HepG2 (cell line): ENCODE results near the gene HSPA1L.
"Not testable (repeated sequence)": the region's sequence is repeated elsewhere in the genome, so short reads cannot be mapped to it uniquely, and the experiment has no call there.

Experiments used
- BHLHE40 ChIP-seq: IDR thresholded peaks from 2 replicates; pipeline ENCODE4 v1.6.1; 2011; ENCODE audit warnings: low read length, improper control_type of control experiment
- CTCF ChIP-seq: sonication (generic); formaldehyde crosslinking; IDR thresholded peaks from 2 replicates; pipeline ENCODE4 v1.5.0; 2020; ENCODE audit warnings: mild to moderate bottlenecking, missing genetic modification reagents, moderate library complexity
- ELF1 ChIP-seq: sonication (generic); formaldehyde crosslinking; IDR thresholded peaks from 2 replicates; pipeline ENCODE4 v1.4.0; 2020; ENCODE audit warnings: missing genetic modification reagents
- GLI4 ChIP-seq: sonication (generic); formaldehyde crosslinking; IDR thresholded peaks from 2 replicates; pipeline ENCODE4 v1.5.1; 2020; ENCODE audit warnings: missing genetic modification reagents, mild to moderate bottlenecking, moderate library complexity, borderline replicate concordance
- HCFC1 ChIP-seq: fragments of 150-350 bp; IDR thresholded peaks from 2 replicates; pipeline ENCODE4 v1.6.1; 2014; ENCODE audit warnings: low read depth, low read length
- MZF1 ChIP-seq: sonication (generic); formaldehyde crosslinking; IDR thresholded peaks from 2 replicates; pipeline ENCODE4 v1.8.1; 2023; ENCODE audit warnings: mild to moderate bottlenecking, missing genetic modification reagents, borderline replicate concordance
- NR2C2 ChIP-seq: sonication (generic); formaldehyde crosslinking; IDR thresholded peaks from 2 replicates; pipeline ENCODE4 v1.4.0; 2020; ENCODE audit warnings: missing genetic modification reagents, mild to moderate bottlenecking, moderate library complexity, borderline replicate concordance
- POLR2AphosphoS2 ChIP-seq: IDR thresholded peaks from 2 replicates; pipeline ENCODE4 v1.6.1; 2011; ENCODE audit warnings: low read depth, low read length, improper control_type of control experiment
- REST ChIP-seq, 2 experiments: IDR thresholded peaks; 2 replicates each; pipeline ENCODE4 v1.6.1; 2011 to 2012; ENCODE audit warnings: low read length in 2 of 2, borderline replicate concordance in 1 of 2, low read depth in 1 of 2, mild to moderate bottlenecking in 1 of 2, moderate library complexity in 1 of 2
- SMAD1 ChIP-seq: sonication (generic); formaldehyde crosslinking; IDR thresholded peaks from 2 replicates; pipeline ENCODE4 v1.4.0; 2020; ENCODE audit warnings: missing genetic modification reagents, low read depth, mild to moderate bottlenecking, borderline replicate concordance
- ZBTB1 ChIP-seq: sonication (generic); formaldehyde crosslinking; IDR thresholded peaks from 2 replicates; pipeline ENCODE4 v1.4.0; 2020; ENCODE audit warnings: missing genetic modification reagents, borderline replicate concordance
- ZNF142 ChIP-seq: sonication (generic); formaldehyde crosslinking; IDR thresholded peaks from 2 replicates; pipeline ENCODE4 v1.4.0; 2020; ENCODE audit warnings: missing genetic modification reagents
- ZNF260 ChIP-seq: sonication (generic); formaldehyde crosslinking; IDR thresholded peaks from 2 replicates; pipeline ENCODE4 v1.4.0; 2020; ENCODE audit warnings: missing genetic modification reagents, low read depth, mild to moderate bottlenecking, borderline replicate concordance

GRCh38 chr6:31817929-31818511, 2.9 kb upstream of the HSPA1L start:
- TF ChIP-seq ZNF260; MZF1 (CRISPR knock-in tag); ZNF142 (CRISPR knock-in tag); NR2C2; SMAD1 (CRISPR knock-in tag); HCFC1; REST (IDR thresholded peaks at IDR 0.05; ENCODE audit: borderline replicate concordance in 1 of 2, low read depth in 1 of 2, low read length in 2 of 2); CTCF (CRISPR knock-in tag); ZBTB1 (CRISPR knock-in tag); POLR2AphosphoS2; ELF1 (CRISPR knock-in tag); GLI4 (CRISPR knock-in tag); BHLHE40: not testable (repeated sequence)
